HepG2 (cell line): ENCODE results near the gene NAB2. TPM values are rescaled to one million over a fixed set of nuclear protein-coding genes. Genes with fewer than 3 reads are reported as not detected.
A peak's percentile ranks its signal among the peaks of the same experiment; 100 is the strongest.

ENCODE experiments used
- ARNT ChIP-seq: fragments of 450-650 bp; IDR thresholded peaks from 2 replicates; pipeline ENCODE4 v1.6.1; 2017
- CBFB ChIP-seq: sonication (generic); formaldehyde crosslinking; IDR thresholded peaks from 2 replicates; pipeline ENCODE4 v1.4.0; 2020; ENCODE audit warnings: missing genetic modification reagents
- CBX5 ChIP-seq: sonication (generic); formaldehyde crosslinking; IDR thresholded peaks from 2 replicates; pipeline ENCODE4 v1.4.0; 2020; ENCODE audit warnings: missing genetic modification reagents, borderline replicate concordance
- EED ChIP-seq: sonication (generic); formaldehyde crosslinking; IDR thresholded peaks from 2 replicates; pipeline ENCODE4 v1.5.0; 2020; ENCODE audit warnings: mild to moderate bottlenecking, missing genetic modification reagents
- GFI1 ChIP-seq: sonication (generic); formaldehyde crosslinking; IDR thresholded peaks from 2 replicates; pipeline ENCODE4 v1.5.0; 2020; ENCODE audit warnings: missing genetic modification reagents, mild to moderate bottlenecking, borderline replicate concordance
- HOXA9 ChIP-seq: sonication (generic); formaldehyde crosslinking; IDR thresholded peaks from 2 replicates; pipeline ENCODE4 v1.8.1; 2022; ENCODE audit warnings: missing genetic modification reagents, mild to moderate bottlenecking, moderate library complexity, borderline replicate concordance
- MIER3 ChIP-seq: IDR thresholded peaks from 2 replicates; pipeline ENCODE4 v1.6.1; 2016; ENCODE audit warnings: missing compliant biosample characterization, borderline replicate concordance
- MXI1 ChIP-seq: IDR thresholded peaks from 3 replicates; pipeline ENCODE4 v1.6.1; 2012; ENCODE audit warnings: low read depth, low read length, inconsistent platforms, borderline replicate concordance
- POLR2AphosphoS5 ChIP-seq: IDR thresholded peaks from 2 replicates; pipeline ENCODE4 v1.6.1; 2012; ENCODE audit warnings: low read depth, low read length
- YEATS2 ChIP-seq: sonication (generic); formaldehyde crosslinking; IDR thresholded peaks from 2 replicates; pipeline ENCODE4 v1.4.0; 2020; ENCODE audit warnings: missing genetic modification reagents, borderline replicate concordance
- ZBTB21 ChIP-seq: sonication (generic); formaldehyde crosslinking; IDR thresholded peaks from 2 replicates; pipeline ENCODE4 v1.4.0; 2020; ENCODE audit warnings: missing genetic modification reagents
- ZC3H4 ChIP-seq: sonication (generic); formaldehyde crosslinking; IDR thresholded peaks from 2 replicates; pipeline ENCODE4 v1.4.0; 2020; ENCODE audit warnings: missing genetic modification reagents, borderline replicate concordance
- ZFX ChIP-seq: sonication (generic); formaldehyde crosslinking; IDR thresholded peaks from 2 replicates; pipeline ENCODE4 v1.4.0; 2020; ENCODE audit warnings: mild to moderate bottlenecking, low read depth, missing genetic modification reagents, moderate library complexity
- ZNF263 ChIP-seq: sonication (generic); formaldehyde crosslinking; IDR thresholded peaks from 2 replicates; pipeline ENCODE4 v1.4.0; 2020; ENCODE audit warnings: missing genetic modification reagents
- ZNF34 ChIP-seq: sonication (generic); formaldehyde crosslinking; IDR thresholded peaks from 2 replicates; pipeline ENCODE4 v1.4.0; 2020; ENCODE audit warnings: mild to moderate bottlenecking, missing genetic modification reagents, borderline replicate concordance
- ZNF891 ChIP-seq: sonication (generic); formaldehyde crosslinking; IDR thresholded peaks from 2 replicates; pipeline ENCODE4 v1.5.0; 2020; ENCODE audit warnings: mild to moderate bottlenecking, missing genetic modification reagents
- polyA plus RNA-seq, 8 experiments: library from polyadenylated mRNA; depleted of rRNA in 3 of 8; stranded (reverse) in 7 of 8; unstranded in 1 of 8; fragments of >200 nt; fragmentation: Illumina TruSeq in 4 of 8; extraction: Trizol in 4 of 8; gene quantifications; 2 replicates each; pipeline versions ENCODE4 v1.2.1 to v1.2.3, GENCODE V29; 2011 to 2016; ENCODE audit warnings: low read depth in 4 of 8, missing spikeins in 1 of 8, mixed read lengths in 1 of 8; ENCODE audit not compliant: insufficient read depth in 1 of 8
- total RNA-seq, 5 experiments: library from RNA; depleted of rRNA; stranded (reverse); fragments of >200 nt; fragmentation: Illumina TruSeq; extraction: Trizol; gene quantifications; 2 replicates each; pipeline ENCODE4 v1.2.3, GENCODE V29; 2016; ENCODE audit warnings: low read depth in 1 of 5
- TF ChIP-seq, protein P1 (sequence below): sonication (generic); formaldehyde crosslinking; IDR thresholded peaks from 2 replicates; pipeline ENCODE4 v1.4.0; 2020; ENCODE audit warnings: missing genetic modification reagents
- TF ChIP-seq, protein P2 (sequence below): IDR thresholded peaks from 2 replicates; pipeline ENCODE4 v1.6.1; 2018; ENCODE audit warnings: missing genetic modification reagents
- TF ChIP-seq, protein P3 (sequence below): sonication (generic); formaldehyde crosslinking; IDR thresholded peaks from 2 replicates; pipeline ENCODE4 v1.4.0; 2020; ENCODE audit warnings: missing genetic modification reagents

NAB2 gene
- total and polyA plus RNA-seq, 2 of the 13 experiments (the other 11 are each of a cell fraction or from before 2014, with no cell fraction given): 11.7 to 12.9 TPM

DNA sequence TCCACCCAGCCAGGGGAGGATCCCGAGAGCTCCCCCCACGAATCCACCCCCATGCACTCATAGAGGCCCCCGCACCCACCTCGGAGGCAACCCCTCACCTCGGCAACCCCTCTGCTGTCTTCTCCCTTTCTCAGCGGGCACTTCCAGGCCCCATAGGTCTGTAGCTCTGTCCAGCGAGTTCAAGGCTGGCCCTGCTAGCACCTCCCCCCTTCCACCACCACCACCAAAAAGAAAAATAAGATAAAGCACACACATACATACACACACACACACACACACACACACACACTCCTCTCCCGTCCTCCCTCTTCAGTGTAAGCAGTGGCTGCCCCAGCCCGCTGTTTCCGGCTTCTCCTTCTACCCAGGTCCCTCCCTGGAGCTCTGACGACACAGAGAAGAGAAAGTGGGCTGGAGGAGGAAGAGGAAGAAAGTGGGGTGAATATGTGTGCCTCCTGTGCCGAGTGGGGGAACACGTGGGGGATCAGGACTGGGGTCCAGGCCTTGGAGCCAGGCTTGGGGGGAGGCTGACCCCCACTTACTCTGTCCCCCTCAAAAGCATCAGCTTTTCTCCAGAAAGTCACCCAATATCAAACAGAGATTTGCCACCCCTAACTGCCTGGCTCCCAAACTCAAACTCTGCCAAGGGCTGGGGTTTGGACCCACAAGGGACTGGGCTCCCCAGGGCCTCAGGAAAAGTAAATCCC lies 22.3 kb downstream of the NAB2 start, which contains the start of gene STAT6 (continued):
- TF ChIP-seq, protein P1, sequence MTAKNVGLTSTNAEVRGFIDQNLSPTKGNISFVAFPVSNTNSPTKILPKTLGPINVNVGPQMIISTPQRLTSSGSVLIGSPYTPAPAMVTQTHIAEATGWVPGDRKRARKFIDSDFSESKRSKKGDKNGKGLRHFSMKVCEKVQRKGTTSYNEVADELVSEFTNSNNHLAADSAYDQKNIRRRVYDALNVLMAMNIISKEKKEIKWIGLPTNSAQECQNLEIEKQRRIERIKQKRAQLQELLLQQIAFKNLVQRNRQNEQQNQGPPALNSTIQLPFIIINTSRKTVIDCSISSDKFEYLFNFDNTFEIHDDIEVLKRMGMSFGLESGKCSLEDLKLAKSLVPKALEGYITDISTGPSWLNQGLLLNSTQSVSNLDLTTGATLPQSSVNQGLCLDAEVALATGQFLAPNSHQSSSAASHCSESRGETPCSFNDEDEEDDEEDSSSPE (CRISPR knock-in tag): 0 out of 2 replicates have a peak, but pooled peaks have one; percentile 29
- peak; percentile 20; the same call in 1 of the 2 replicates for TF ChIP-seq ZBTB21 (CRISPR knock-in tag)
- TF ChIP-seq ZC3H4 (CRISPR knock-in tag): 0 out of 2 replicates have a peak, but pooled peaks have one; percentile 12
- TF ChIP-seq POLR2AphosphoS5: peak; percentile 73
- TF ChIP-seq, protein P2, sequence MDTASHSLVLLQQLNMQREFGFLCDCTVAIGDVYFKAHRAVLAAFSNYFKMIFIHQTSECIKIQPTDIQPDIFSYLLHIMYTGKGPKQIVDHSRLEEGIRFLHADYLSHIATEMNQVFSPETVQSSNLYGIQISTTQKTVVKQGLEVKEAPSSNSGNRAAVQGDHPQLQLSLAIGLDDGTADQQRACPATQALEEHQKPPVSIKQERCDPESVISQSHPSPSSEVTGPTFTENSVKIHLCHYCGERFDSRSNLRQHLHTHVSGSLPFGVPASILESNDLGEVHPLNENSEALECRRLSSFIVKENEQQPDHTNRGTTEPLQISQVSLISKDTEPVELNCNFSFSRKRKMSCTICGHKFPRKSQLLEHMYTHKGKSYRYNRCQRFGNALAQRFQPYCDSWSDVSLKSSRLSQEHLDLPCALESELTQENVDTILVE (CRISPR knock-in tag): 0 out of 2 replicates have a peak, but pooled peaks have one; percentile 9
- TF ChIP-seq ZNF34 (CRISPR knock-in tag): peak; percentile 9; the same call in 1 of the 2 replicates
- 0 out of 2 replicates have a peak, but pooled peaks have one; percentile 19 for TF ChIP-seq MIER3 (CRISPR knock-in tag)
- peak; percentile 45; the same call in 1 of the 2 replicates for TF ChIP-seq ZNF263 (CRISPR knock-in tag)
- TF ChIP-seq ZNF891 (CRISPR knock-in tag): 0 out of 2 replicates have a peak, but pooled peaks have one; percentile 16
- TF ChIP-seq ARNT: no peak
- peak; percentile 53; the same call in 1 of the 2 replicates for TF ChIP-seq ZFX
- TF ChIP-seq GFI1 (CRISPR knock-in tag): peak; percentile 47; the same call in 1 of the 2 replicates
- TF ChIP-seq, protein P3, sequence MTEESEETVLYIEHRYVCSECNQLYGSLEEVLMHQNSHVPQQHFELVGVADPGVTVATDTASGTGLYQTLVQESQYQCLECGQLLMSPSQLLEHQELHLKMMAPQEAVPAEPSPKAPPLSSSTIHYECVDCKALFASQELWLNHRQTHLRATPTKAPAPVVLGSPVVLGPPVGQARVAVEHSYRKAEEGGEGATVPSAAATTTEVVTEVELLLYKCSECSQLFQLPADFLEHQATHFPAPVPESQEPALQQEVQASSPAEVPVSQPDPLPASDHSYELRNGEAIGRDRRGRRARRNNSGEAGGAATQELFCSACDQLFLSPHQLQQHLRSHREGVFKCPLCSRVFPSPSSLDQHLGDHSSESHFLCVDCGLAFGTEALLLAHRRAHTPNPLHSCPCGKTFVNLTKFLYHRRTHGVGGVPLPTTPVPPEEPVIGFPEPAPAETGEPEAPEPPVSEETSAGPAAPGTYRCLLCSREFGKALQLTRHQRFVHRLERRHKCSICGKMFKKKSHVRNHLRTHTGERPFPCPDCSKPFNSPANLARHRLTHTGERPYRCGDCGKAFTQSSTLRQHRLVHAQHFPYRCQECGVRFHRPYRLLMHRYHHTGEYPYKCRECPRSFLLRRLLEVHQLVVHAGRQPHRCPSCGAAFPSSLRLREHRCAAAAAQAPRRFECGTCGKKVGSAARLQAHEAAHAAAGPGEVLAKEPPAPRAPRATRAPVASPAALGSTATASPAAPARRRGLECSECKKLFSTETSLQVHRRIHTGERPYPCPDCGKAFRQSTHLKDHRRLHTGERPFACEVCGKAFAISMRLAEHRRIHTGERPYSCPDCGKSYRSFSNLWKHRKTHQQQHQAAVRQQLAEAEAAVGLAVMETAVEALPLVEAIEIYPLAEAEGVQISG (CRISPR knock-in tag): no peak
- TF ChIP-seq YEATS2: peak; percentile 12; the same call in 1 of the 2 replicates
- 0 out of 2 replicates have a peak, but pooled peaks have one; percentile 37 for TF ChIP-seq CBFB
- TF ChIP-seq EED (CRISPR knock-in tag): no peak
- 0 out of 3 replicates have a peak, but pooled peaks have one; percentile 19 for TF ChIP-seq MXI1
- 0 out of 2 replicates have a peak, but pooled peaks have one; percentile 30 for TF ChIP-seq HOXA9 (CRISPR knock-in tag)
- TF ChIP-seq CBX5: peak; percentile 18; the same call in 1 of the 2 replicates
